Inflammatory macrophage treated with lipopolysaccharide for 1 hour (primary cell): ENCODE data around the gene MT4.
"Not testable (repeated sequence)": the region's sequence is repeated elsewhere in the genome, so short reads cannot be mapped to it uniquely, and the experiment has no call there.

Experiments used
- DNase-seq, 2 donors: peaks; one replicate each; pipeline ENCODE4 v3.0.0-alpha.2; 2020 to 2022

Gene MT4

GRCh38 chr16:56560447-56560846 is 4.4 kb upstream of the MT4 start:
- no peak for DNase-seq

GRCh38 chr16:56561126-56561525 is 3.7 kb upstream of the MT4 start:
- DNase-seq: no peak

DNA sequence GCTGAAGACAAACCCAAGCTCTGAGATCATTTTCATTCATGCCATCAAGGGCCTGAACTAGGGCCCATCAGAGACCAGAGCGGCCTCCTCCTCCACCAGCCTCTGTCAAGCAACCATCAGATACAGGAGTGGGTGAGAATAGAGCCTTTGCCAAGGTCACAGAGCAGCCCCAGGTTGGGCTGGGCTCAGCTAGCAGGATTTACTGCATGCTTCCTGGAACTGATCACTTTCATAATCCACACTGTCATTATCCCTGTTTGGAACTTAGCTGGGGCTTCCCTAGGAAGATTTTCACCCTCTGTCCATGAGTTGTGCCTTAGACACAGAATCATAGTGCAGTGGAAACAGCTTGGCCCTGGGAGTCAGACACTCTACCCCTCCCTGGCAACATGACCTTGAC is 5.1 kb downstream of the MT4 start:
- DNase-seq: no peak

- no peak for DNase-seq
Observed at GRCh38 chr16:56571525-56571924, 6.7 kb downstream of the MT4 start.

DNA sequence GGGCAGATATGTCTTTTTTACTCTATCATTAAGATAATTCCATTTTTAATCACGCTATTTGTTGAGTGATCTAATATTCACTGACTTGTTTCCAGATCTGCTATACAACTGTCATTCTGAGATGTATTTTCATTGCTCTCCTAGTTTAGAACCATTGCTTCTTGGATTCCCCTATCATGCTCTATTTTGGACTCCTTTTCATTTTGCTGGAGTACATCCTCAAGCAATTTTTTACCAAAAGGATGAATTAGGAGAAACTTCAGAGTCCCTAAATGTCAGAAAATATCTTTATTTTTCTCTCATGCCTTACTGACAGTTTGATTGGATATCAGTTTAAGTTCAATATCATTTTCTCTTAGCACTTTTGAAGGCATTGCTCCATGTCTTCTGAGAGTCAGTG is 9.8 kb downstream of the MT4 start:
- DNase-seq: no peak

GRCh38 chr16:56576585-56577299 is 11.9 kb downstream of the MT4 start:
- DNase-seq: peak; percentile 60 to 80

DNA sequence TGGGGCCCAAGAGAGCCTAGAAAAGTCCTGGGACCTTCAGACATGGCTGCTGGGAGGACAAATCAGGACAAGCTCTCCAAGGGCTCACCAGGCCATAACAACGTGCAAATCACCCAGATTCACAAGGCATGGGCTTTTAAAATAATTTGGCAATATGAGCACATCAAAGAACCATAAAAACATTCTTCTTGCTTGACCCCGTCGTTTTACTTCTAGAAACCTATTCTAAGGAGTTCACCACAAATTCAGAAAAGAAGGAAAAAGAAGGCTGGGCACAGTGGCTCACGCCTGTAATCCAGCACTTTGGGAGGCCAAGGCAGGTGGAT is 12.4 kb downstream of the MT4 start:
- no peak for DNase-seq

- no peak for DNase-seq
Observed at GRCh38 chr16:56580391-56581048, 15.6 kb downstream of the MT4 start.

DNA sequence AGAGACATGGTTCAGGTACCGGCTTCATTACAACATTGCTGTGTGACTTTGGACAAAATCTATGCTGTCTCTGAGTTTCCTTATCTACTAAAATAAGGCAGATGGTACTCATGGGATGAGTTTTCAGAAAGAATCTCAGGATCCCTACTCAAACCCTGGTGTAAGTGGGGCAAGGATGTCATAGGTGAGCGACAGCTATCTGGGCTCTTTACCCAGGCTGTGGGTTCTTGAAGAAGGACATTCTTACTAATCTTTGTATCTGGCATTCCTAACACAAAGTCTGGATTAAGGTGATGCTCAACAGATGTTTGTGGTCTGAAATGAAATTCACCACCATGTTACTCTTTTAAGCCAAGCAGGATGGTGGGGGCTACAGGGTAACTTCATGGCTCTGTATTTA is 18.0 kb downstream of the MT4 start:
- not testable (repeated sequence) for DNase-seq

- DNase-seq: no peak
Observed at GRCh38 chr16:56583351-56584168, 18.7 kb downstream of the MT4 start.

DNA sequence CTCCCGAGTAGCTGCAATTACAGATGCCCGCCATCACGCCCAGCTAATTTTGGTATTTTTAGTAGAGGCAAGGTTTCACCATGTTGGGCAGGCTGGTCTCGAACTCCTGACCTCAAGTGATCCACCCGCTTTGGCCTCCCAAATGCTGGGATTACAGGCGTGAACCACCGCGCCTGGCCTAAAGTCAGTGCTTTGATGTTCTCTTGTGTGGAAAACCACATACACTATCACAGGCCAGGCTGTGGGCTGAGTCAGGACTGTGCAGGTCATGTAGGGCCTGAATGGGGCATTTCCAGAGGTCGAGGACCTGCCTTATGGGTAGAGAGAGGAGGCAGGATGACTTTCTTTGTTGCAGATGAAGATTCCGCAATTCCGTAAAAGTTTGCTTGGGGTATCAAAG is 19.4 kb downstream of the MT4 start:
- no peak for DNase-seq

- DNase-seq: no peak
Observed at GRCh38 chr16:56588781-56589140, 23.9 kb downstream of the MT4 start.

- DNase-seq: no peak
Observed at GRCh38 chr16:56589141-56590039, 24.5 kb downstream of the MT4 start, which contains the start of gene MT3. Gene MT3, plus strand, starts transcription at chr16:56589528. Its CDS starts 63 bp downstream, at chr16:56589591.

DNA sequence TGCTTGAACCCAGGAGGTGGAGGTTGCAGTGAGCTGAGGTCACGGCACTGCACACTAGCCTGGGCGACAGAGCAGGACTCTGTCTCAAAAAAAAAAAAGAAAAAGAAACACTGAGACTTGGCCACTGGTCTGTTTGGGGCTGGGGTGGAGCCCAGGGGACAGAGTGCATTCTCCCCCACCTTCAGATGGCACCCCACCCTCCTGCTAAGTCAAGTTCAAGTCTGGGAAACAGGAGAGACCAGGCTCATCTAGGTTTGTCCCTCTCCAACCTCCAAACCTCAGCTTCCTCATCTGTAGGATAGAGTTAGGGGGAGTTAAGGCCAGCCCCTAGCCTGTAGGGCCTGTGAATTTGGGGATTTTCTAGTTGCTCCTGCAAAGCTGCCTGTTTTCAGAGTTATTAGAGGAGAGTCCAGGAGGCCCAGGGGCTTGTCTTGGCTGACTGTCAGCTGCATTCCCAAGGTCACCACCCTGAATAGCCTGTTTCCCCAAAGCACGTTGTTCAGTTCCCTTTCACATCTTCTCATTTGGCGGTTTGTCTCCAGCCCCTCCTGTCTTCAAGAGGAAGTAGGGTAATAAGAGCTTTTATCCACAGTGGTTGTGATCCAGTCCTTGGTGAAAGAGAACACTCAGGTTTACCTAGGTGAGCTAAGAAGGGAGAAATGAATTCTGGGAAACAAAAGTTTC is 26.6 kb downstream of the MT4 start:
- DNase-seq: peak; percentile 18 to 31

GRCh38 chr16:56593573-56594291 is 28.9 kb downstream of the MT4 start:
- no peak for DNase-seq

GRCh38 chr16:56594292-56594619 is 29.4 kb downstream of the MT4 start:
- DNase-seq: no peak

- peak; percentile 48 to 72 for DNase-seq
Observed at GRCh38 chr16:56600398-56600999, 35.6 kb downstream of the MT4 start.

DNA sequence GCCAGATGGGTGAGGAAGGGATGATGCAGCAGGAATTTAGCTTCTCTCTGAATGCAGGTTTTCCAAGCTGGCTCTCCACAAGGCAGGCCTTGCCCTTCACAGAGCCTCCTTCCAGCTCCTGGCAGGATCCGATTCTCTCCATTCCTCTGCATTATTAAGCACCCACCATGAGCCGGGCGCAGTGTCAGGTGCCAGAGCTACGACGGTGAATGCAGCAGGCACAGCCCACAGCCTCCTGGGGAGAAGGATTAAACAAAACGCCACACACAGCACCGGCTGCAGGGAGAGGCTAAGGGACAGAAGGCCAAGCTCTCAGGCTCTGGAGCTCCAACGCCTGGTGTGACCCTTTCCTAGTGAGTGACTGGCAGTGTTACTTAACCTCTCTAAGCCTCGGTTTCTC is 36.5 kb downstream of the MT4 start:
- DNase-seq: no peak

- peak; percentile 47 to 65 for DNase-seq
Observed at GRCh38 chr16:56603589-56603988, 38.7 kb downstream of the MT4 start.

GRCh38 chr16:56604966-56605365 is 40.1 kb downstream of the MT4 start:
- no peak for DNase-seq

- no peak for DNase-seq
Observed at GRCh38 chr16:56605475-56605874, 40.6 kb downstream of the MT4 start.
